Measurements from ENCODE around the gene ZNF500. TPM values are rescaled to one million over a fixed set of nuclear protein-coding genes. Genes with fewer than 3 reads are reported as not detected.

Gene ZNF500
- total and polyA plus RNA-seq, 10 of the 15 experiments (the other 5 are each of a cell fraction or from before 2014, with no cell fraction given), result 0.99 to 13.1 (median 5.5) TPM

DNA sequence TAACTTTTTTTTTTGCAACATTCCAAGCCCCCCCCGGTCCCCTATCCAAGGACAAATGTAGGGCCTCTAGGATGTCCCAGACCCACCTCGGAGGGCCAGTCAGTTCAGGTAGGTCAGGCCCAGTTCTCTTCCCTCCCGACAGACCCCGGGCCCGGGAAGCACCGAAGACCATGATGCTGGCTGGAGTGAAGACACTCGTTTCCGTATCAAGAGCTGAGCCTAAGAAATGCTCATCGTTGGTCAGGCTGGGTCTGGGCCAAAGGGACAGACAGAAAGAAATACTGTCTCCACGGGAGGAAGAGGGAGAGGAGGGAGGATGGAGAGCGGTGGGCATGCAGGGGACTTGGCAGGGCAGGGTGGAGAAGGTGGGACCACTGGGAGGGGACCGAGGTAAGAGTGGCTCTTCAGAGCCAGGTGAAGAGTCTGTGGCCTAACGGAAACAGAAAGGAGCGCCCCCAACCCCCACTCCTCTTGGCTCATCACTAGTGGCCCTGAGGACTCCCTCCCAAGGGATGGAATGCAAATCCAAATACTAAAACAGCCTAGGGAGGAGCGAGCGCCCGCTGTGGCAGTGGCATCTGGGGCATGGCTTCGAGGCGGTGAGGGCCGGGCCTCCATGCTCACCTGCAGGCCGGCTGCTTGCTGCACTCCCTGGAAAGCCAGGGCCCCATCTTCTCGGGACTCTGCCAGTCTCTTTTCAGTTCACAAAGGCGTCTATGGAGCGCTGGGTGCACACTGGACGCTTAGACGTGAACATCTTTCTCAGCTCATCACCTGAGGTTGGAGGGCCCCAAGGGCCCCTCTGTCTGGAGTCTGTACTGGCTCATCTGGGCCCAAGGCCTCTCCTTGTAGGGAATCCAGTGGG, 37.2 kb upstream of the ZNF500 start:
- 84% methylated on average over 26 of the region's 26 CpGs for WGBS (ENCODE audit: insufficient coverage, insufficient replicate concordance, low lambda C conversion rate, missing lambda C conversion rate)
- no peak overlapping the region for H3K27ac ChIP-seq (ENCODE audit: control insufficient read depth, insufficient read depth)
- in situ Hi-C loops (cut with MboI), result no loop called here
- TF ChIP-seq POLR2A (IDR thresholded peaks at IDR 0.05; ENCODE audit: low read depth, low read length) (0 out of 2 replicates have a peak, but pooled peaks have one; percentile 18), IKZF2 (IDR thresholded peaks at IDR 0.05) (no peak)
- no peaks in the 10 kb centered on the region for H4K20me1 ChIP-seq (ENCODE audit: control insufficient read depth, insufficient read depth)
- POLR2A ChIA-PET, result interaction anchor here (1.2 kb wide), 1 partner anchor 22 kb away, joined by 3 read pairs; no protein-coding TSS in a partner anchor
- intact Hi-C loops (cut with micrococcal nuclease; ENCODE audit: unreplicated experiment), result loop anchor here (2.0 to 10.0 kb wide), 4 partner anchors 35 to 189 kb away; partner anchors contain the start of genes ANKS3, DNAAF8, SEC14L5 and UBALD1
- H2AFZ ChIP-seq (ENCODE audit: control insufficient read depth, low read depth, low read length), result no peak overlapping the region
- ATAC-seq (no peak), FAIRE-seq (no peak), DNase-seq (ENCODE audit: low read depth, low spot score) (no peak)
- no peaks in the 10 kb centered on the region for H3K27me3 ChIP-seq (replicated peaks in 1 of 2; ENCODE audit: control insufficient read depth in 2 of 2, insufficient read depth in 2 of 2, low read length in 1 of 2)
- H3K79me2 ChIP-seq (ENCODE audit: control insufficient read depth, insufficient read depth, low read length), result no peaks in the 10 kb centered on the region
- H3K4me2 ChIP-seq (ENCODE audit: control insufficient read depth, insufficient read depth), result no peak overlapping the region
- CTCF ChIA-PET, result interaction anchor here (0.7 kb wide), 1 partner anchor 57 kb away, joined by 3 read pairs; no protein-coding TSS in a partner anchor
- SMC1A ChIA-PET (ENCODE audit: uncharacterized antibody, unreplicated experiment), result interaction anchor here (1.2 to 2.4 kb wide), 2 partner anchors 8 to 69 kb away, joined by 4 to 11 read pairs; partner anchors contain the start of gene DNAAF8
- H3K9me3 ChIP-seq (replicated peaks; ENCODE audit: control insufficient read depth, insufficient read depth, low read length), result no peaks in the 10 kb centered on the region
- TSS peak; percentile 86 for BruUV-seq (replicated peaks)
- H3K4me3 ChIP-seq, result no peak overlapping the region
- H3K9ac ChIP-seq (ENCODE audit: control insufficient read depth, insufficient read depth, low read length), result no peak overlapping the region
- H3K4me1 ChIP-seq (ENCODE audit: control insufficient read depth, insufficient read depth, low read length), result peaks cover 20% of the 10 kb centered on the region
- H3K36me3 ChIP-seq (ENCODE audit: control insufficient read depth in 2 of 2, insufficient read depth in 2 of 2, low read length in 1 of 2), result peaks cover 3 to 8% of the 10 kb centered on the region in 2 experiments
- RAD21 ChIA-PET (ENCODE audit: unreplicated experiment), result interaction anchor here (2.8 kb wide), 1 partner anchor 70 kb away, joined by 18 read pairs; the partner anchor contains the start of genes ANKS3 and DNAAF8

DNA sequence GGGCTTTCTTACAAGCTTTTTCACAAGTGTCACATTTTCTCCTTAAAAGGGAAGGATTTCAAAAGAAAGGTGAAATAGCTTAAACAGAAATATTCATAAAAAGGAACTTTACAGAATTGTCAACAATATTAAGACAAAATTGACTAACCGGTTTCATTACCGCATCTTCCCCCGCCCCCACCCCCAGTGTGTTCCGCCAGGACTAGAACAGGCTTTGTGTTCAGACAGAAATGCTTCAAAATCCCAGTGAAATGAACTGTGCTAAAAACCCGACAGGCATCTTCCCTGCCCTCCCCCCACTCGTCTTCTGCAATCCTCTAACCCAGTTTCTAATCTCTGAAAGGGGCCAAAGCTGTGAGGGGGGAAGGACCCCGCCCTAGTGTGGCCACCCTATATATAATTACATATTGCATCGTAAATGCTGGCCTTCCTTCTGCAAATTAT, 36.5 kb upstream of the ZNF500 start:
- peaks cover 20% of the 10 kb centered on the region for H3K4me1 ChIP-seq (ENCODE audit: control insufficient read depth, insufficient read depth, low read length)
- peak overlapping the region; percentile 78 for H3K4me2 ChIP-seq (ENCODE audit: control insufficient read depth, insufficient read depth)
- peaks cover 3 to 4% of the 10 kb centered on the region in 2 experiments for H3K36me3 ChIP-seq (ENCODE audit: control insufficient read depth in 2 of 2, insufficient read depth in 2 of 2, low read length in 1 of 2)
- ChIA-PET CTCF (interaction anchor here (0.7 to 1.4 kb wide), 4 partner anchors 15 to 108 kb away, joined by 3 to 5 read pairs (median 3); partner anchors contain the start of genes ANKS3 and DNAAF8), SMC1A (ENCODE audit: uncharacterized antibody, unreplicated experiment) (interaction anchor here (1.1 to 2.4 kb wide), 3 partner anchors 9 to 68 kb away, joined by 4 to 11 read pairs (median 5); partner anchors contain the start of gene DNAAF8), POLR2A (interaction anchor here (0.6 to 1.2 kb wide), 2 partner anchors 21 to 43 kb away, joined by 3 read pairs; no protein-coding TSS in a partner anchor), RAD21 (ENCODE audit: unreplicated experiment) (interaction anchor here (1.1 to 2.8 kb wide), 2 partner anchors 69 to 108 kb away, joined by 4 to 18 read pairs; partner anchors contain the start of genes ANKS3 and DNAAF8)
- DNase-seq (ENCODE audit: low read depth, low spot score) (no peak), ATAC-seq (no peak), FAIRE-seq (no peak)
- H3K9ac ChIP-seq (ENCODE audit: control insufficient read depth, insufficient read depth, low read length), result no peak overlapping the region
- WGBS (ENCODE audit: insufficient coverage, insufficient replicate concordance, low lambda C conversion rate, missing lambda C conversion rate), result 73% methylated on average over 8 of the region's 8 CpGs
- BruUV-seq (replicated peaks), result no TSS peak
- H4K20me1 ChIP-seq (ENCODE audit: control insufficient read depth, insufficient read depth), result no peaks in the 10 kb centered on the region
- H3K27ac ChIP-seq (ENCODE audit: control insufficient read depth, insufficient read depth), result no peak overlapping the region
- H3K79me2 ChIP-seq (ENCODE audit: control insufficient read depth, insufficient read depth, low read length), result no peaks in the 10 kb centered on the region
- TF ChIP-seq, protein P1, sequence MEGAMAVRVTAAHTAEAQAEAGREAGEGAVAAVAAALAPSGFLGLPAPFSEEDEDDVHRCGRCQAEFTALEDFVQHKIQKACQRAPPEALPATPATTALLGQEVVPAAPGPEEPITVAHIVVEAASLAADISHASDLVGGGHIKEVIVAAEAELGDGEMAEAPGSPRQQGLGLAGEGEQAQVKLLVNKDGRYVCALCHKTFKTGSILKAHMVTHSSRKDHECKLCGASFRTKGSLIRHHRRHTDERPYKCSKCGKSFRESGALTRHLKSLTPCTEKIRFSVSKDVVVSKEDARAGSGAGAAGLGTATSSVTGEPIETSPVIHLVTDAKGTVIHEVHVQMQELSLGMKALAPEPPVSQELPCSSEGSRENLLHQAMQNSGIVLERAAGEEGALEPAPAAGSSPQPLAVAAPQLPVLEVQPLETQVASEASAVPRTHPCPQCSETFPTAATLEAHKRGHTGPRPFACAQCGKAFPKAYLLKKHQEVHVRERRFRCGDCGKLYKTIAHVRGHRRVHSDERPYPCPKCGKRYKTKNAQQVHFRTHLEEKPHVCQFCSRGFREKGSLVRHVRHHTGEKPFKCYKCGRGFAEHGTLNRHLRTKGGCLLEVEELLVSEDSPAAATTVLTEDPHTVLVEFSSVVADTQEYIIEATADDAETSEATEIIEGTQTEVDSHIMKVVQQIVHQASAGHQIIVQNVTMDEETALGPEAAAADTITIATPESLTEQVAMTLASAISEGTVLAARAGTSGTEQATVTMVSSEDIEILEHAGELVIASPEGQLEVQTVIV (IDR thresholded peaks at IDR 0.05; ENCODE audit: borderline replicate concordance, partially characterized antibody), result no peak
- no peak for TF ChIP-seq SIN3A (IDR thresholded peaks at IDR 0.05; ENCODE audit: low read depth, low read length)
- TF ChIP-seq, protein P2, sequence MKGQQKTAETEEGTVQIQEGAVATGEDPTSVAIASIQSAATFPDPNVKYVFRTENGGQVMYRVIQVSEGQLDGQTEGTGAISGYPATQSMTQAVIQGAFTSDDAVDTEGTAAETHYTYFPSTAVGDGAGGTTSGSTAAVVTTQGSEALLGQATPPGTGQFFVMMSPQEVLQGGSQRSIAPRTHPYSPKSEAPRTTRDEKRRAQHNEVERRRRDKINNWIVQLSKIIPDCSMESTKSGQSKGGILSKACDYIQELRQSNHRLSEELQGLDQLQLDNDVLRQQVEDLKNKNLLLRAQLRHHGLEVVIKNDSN (IDR thresholded peaks at IDR 0.05; ENCODE audit: borderline replicate concordance, extremely low read length, insufficient read depth, low read depth, low read length), result no peak
- no peak for TF ChIP-seq MXI1 (IDR thresholded peaks at IDR 0.05; ENCODE audit: low read depth, low read length)
- no peak for TF ChIP-seq POLR2AphosphoS2 (IDR thresholded peaks at IDR 0.05; ENCODE audit: low read depth, low read length)
- TF ChIP-seq FOS (IDR thresholded peaks at IDR 0.05; ENCODE audit: borderline replicate concordance, extremely low read depth, insufficient read length), result no peak
- H3K27me3 ChIP-seq (replicated peaks in 1 of 2; ENCODE audit: control insufficient read depth in 2 of 2, insufficient read depth in 2 of 2, low read length in 1 of 2), result no peaks in the 10 kb centered on the region
- no peaks in the 10 kb centered on the region for H3K9me3 ChIP-seq (replicated peaks; ENCODE audit: control insufficient read depth, insufficient read depth, low read length)
- intact Hi-C loops (cut with micrococcal nuclease; ENCODE audit: unreplicated experiment), result loop anchor here (2.0 to 10.0 kb wide), 4 partner anchors 35 to 189 kb away; partner anchors contain the start of genes ANKS3, DNAAF8, SEC14L5 and UBALD1
- no peak overlapping the region for H2AFZ ChIP-seq (ENCODE audit: control insufficient read depth, low read depth, low read length)
- peak overlapping the region; percentile 72; the same call in 1 of the 2 replicates for H3K4me3 ChIP-seq
- in situ Hi-C loops (cut with MboI), result no loop called here
